ENCODE measurements around the gene TPM2.

DNA sequence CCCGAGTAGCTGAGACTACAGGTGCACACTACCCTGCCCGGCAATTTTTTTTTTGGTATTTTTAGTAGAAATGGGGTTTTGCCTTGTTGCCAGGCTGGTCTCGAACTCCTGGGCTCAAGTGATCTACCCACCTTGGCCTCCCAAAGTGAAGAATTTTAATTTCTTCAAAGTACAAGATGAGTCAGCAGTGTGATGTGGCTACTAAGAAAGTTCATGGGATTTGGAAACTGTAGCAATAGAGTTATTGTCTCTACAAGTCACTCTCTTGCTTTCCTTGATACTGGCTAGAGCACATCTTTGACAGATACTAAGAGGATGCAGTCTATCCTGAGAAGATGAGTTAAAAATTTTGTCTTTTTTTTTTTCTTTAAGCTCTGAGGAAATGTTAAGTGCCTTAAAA, 44.4 kb upstream of the TPM2 start:
- TF ChIP-seq, protein P1, sequence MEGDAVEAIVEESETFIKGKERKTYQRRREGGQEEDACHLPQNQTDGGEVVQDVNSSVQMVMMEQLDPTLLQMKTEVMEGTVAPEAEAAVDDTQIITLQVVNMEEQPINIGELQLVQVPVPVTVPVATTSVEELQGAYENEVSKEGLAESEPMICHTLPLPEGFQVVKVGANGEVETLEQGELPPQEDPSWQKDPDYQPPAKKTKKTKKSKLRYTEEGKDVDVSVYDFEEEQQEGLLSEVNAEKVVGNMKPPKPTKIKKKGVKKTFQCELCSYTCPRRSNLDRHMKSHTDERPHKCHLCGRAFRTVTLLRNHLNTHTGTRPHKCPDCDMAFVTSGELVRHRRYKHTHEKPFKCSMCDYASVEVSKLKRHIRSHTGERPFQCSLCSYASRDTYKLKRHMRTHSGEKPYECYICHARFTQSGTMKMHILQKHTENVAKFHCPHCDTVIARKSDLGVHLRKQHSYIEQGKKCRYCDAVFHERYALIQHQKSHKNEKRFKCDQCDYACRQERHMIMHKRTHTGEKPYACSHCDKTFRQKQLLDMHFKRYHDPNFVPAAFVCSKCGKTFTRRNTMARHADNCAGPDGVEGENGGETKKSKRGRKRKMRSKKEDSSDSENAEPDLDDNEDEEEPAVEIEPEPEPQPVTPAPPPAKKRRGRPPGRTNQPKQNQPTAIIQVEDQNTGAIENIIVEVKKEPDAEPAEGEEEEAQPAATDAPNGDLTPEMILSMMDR (IDR thresholded peaks at IDR 0.05) = no peak
- TF ChIP-seq POLR2A (IDR thresholded peaks at IDR 0.05) = no peak
